SKM-1 (cell line): ENCODE measurements around the gene RAB36.
"Not testable (repeated sequence)": the region's sequence is repeated elsewhere in the genome, so short reads cannot be mapped to it uniquely, and the experiment has no call there.

Experiments
- DNase-seq: peaks from one replicate; lab custom pipeline; 2025; ENCODE audit not compliant: unreplicated experiment; lab: John Stamatoyannopoulos, UW

Gene RAB36

DNA sequence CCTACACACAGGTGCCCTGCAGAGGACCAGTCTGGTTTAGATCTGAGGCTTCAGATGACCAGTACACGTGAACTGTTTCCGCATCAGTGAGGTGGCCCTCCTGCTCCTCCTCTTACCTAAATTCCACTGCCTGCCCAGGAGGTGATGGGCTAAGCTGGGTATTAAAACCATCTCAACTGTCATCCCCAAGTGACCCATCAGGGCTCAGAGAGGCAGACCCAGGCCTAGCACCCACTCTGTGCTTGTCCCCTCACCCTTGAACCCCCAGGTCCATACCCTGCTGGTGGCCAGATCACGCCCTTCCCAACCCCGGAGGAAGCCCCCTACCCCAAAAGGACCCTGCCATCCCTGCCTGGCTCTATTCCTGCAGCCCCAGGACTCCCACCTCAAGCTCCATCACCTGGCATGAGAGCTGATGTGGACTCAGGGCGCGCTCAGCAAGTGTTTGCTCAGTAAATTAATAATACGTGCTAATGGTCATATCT lies 24.8 kb upstream of the RAB36 start:
- DNase-seq: no peak

GRCh38 chr22:23121000-23121421 lies 24.3 kb upstream of the RAB36 start:
- no peak for DNase-seq

DNA sequence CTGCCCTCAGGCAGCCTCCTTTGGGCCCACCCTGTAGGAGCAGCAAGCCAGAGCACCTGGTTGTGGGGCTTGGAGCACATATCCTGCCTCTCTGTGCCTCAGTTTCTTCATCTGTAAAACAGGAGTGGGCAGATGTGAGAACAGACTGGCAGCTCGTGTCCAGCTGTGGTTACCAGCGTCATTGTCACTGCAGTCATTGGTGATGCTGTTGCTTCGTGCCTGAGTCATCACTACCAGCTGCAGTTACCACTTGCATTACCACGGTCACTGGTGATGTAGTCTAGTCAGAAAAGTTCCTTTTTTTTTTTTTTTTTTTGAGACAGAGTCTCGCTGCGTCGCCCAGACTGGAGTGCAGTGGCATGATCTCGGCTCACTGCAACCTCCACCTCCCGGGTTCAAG lies 23.9 kb upstream of the RAB36 start:
- no peak for DNase-seq

- DNase-seq: no peak
These were observed 22.9 kb upstream of the RAB36 start for GRCh38 chr22:23122216-23122957.

DNA sequence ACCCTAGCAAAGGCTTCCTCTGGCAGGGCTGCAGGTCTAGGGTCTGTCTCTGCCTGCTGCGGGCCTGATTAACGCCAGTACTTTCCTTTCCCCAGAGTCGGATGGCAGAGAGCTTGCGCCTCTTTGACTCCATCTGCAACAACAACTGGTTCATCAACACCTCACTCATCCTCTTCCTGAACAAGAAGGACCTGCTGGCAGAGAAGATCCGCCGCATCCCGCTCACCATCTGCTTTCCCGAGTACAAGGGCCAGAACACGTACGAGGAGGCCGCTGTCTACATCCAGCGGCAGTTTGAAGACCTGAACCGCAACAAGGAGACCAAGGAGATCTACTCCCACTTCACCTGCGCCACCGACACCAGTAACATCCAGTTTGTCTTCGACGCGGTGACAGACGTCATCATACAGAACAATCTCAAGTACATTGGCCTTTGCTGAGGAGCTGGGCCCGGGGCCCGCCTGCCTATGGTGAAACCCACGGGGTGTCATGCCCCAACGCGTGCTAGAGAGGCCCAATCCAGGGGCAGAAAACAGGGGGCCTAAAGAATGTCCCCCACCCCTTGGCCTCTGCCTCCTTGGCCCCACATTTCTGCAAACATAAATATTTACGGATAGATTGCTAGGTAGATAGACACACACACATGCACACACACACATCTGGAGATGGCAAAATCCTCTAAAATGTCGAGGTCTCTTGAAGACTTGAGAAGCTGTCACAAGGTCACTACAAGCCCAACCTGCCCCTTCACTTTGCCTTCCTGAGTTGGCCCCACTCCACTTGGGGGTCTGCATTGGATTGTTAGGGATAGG lies 22.1 kb upstream of the RAB36 start:
- no peak for DNase-seq

DNA sequence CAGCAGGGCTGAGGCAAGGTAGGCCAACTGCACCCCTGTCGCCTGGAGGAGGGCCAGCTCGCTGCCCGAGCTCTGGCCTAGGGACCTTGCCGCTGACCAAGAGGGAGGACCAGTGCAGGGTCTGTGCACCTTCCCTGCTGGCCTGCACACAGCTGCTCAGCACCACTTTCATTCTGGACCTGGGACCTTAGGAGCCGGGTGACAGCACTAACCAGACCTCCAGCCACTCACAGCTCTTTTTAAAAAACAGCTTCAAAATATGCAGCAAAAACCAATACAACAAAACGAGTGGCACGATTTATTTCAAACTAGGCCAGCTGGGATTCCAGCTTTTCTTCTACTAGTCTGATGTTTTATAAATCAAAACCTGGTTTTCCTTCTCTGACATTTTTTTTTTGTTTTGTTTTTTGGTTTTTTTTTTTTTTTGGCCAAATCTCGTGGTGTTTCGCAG lies 21.4 kb upstream of the RAB36 start:
- DNase-seq: no peak

DNA sequence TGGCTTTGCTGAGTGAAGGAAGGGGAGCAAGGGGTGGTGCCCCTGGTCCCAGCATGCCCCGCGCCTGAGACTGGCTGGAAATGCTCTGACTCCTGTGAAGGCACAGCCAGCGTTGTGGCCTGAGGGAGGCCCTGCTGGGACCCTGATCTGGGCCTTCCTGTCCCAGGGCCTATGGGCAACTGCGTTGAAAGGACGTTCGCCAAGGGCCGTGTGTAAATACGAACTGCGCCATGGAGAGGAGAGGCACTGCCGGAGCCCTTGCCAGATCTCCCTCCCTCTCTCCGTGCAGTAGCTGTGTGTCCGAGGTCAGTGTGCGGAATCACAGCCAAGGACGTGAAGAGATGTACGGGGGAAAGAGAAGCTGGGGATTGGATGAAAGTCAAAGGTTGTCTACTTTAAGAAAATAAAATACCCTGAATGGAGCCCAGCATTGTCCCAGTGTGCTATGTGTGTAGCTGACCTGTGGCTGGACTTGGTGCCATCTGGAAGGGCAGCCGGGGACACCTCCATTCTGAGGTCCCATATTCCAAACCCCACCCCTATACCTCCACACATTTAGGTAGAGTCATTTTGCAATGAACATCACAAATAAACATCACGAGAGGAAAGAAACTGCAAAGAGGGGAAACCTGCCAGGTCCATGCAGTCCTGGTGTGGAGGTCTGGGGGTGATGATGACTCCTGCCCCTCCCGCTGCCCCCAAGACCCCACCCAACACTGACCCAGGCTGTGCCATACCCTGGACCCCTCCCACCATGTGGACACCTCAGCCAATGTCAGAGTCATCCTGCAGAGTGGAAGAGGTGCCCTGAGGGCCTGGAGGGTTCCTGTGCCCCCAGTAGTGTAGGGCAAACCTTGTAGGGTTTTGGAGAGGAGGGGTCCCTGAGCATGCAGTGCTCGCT lies 20.4 kb upstream of the RAB36 start:
- DNase-seq: no peak

DNA sequence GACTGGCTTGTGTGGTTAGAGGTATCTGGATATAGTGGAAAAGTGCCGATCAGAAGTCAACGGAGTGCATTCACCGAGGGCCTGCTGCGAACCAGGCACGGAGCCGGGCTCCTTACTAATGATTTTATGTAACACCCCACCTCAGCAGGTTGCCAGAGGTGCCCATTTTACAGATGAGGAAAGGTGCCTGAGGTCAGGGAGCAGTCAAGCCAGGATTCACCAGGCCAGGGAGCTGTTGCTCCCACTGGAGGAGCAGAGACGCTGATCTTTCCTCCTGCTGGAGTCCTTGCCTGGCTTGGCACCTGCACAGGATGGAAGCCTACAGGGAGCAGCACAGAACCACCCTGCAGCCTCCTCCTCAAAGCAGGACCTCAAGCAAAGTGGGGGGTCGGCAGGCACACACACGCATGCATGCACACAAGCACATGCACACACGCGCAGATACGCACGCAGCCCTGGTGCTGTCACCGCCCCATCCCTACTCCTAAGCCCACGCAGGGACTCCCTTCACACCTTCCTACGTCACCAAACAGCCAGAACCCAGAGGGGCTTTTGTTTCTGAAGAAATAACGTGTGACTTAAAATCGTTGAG lies 19.7 kb upstream of the RAB36 start:
- no peak for DNase-seq

GRCh38 chr22:23126165-23127054 lies 18.9 kb upstream of the RAB36 start:
- DNase-seq: no peak

GRCh38 chr22:23127055-23127756 lies 18.1 kb upstream of the RAB36 start:
- no peak for DNase-seq

GRCh38 chr22:23127788-23128187 lies 17.5 kb upstream of the RAB36 start:
- no peak for DNase-seq

- DNase-seq: peak; percentile 43
These were observed 16.8 kb upstream of the RAB36 start for GRCh38 chr22:23128269-23129108.

- no peak for DNase-seq
These were observed 16.1 kb upstream of the RAB36 start for GRCh38 chr22:23129149-23129548.

- DNase-seq: no peak
These were observed 14.6 kb upstream of the RAB36 start for GRCh38 chr22:23130697-23131096.

GRCh38 chr22:23131931-23132330 lies 13.3 kb upstream of the RAB36 start:
- DNase-seq: no peak

GRCh38 chr22:23132376-23133091 lies 12.7 kb upstream of the RAB36 start:
- DNase-seq: no peak

DNA sequence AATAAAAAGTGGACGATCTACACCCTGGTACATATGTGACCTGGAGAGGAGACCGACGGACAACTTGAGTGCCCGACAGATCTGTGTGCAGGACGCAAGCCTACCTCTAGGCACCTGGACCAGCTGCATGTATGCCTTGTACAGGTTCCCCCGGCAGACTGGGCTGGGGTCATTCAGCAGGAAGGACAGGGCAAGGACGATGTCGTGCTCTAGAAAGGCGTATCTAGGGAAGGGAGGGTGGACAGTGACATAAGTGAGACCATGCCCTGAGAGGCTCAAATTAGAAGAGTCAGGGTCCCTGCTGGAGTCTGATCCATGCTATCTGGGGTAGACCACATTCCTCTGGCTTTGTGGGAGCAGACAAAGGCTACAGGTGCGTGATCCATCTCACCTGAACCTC lies 11.4 kb upstream of the RAB36 start:
- no peak for DNase-seq

DNA sequence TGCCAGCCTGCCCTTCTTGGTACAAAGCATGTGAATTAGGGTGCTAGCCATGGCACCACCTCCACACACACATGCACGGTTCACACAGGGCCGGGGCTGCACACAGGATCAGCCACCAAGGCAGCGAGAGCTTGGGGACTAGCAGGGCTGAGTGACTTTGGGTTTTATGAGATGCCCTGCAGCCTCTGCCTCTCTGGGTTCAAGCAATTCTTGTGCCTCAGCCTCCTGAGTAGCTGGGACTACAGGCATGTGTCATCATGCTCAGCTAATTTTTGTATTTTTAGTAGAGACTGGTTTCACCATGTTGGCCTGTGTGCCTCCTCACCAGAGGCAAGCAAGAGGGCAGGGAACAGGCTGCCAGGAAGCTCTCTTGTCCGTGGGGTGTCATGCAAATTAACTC lies 8.3 kb upstream of the RAB36 start:
- not testable (repeated sequence) for DNase-seq
